HuH-7 (cell line): Measurements from ENCODE around the gene CA14.
"Not testable (repeated sequence)": the region's sequence is repeated elsewhere in the genome, so short reads cannot be mapped to it uniquely, and the experiment has no call there.

Experiments
- DNase-seq: peaks from one replicate; pipeline ENCODE4 v3.0.0; 2011; ENCODE audit warnings: low spot score

CA14 gene

GRCh38 chr1:150281221-150281757 lies 23.7 kb downstream of the CA14 start:
- no peak for DNase-seq

- DNase-seq = peak; percentile 23
Measured at GRCh38 chr1:150281758-150282557, 24.4 kb downstream of the CA14 start, which contains the start of gene CIART. Gene CIART, plus strand, starts transcription at chr1:150282554. Its CDS starts 714 bp downstream, at chr1:150283268.

- no peak for DNase-seq
Measured at GRCh38 chr1:150282558-150282958, 25.0 kb downstream of the CA14 start.

- DNase-seq = no peak
Measured at GRCh38 chr1:150283260-150283659, 25.7 kb downstream of the CA14 start.

GRCh38 chr1:150288382-150288781 lies 30.8 kb downstream of the CA14 start:
- DNase-seq = no peak

GRCh38 chr1:150288822-150289221 lies 31.2 kb downstream of the CA14 start:
- no peak for DNase-seq

GRCh38 chr1:150293433-150294253 lies 36.1 kb downstream of the CA14 start, which contains the start of gene MRPS21:
Gene MRPS21, plus strand, starts transcription at chr1:150293861. Its CDS starts 506 bp downstream, at chr1:150294367.
- DNase-seq = peak; percentile 80

GRCh38 chr1:150295476-150295875 lies 37.9 kb downstream of the CA14 start:
- no peak for DNase-seq

GRCh38 chr1:150299716-150300115 lies 42.1 kb downstream of the CA14 start:
- no peak for DNase-seq

GRCh38 chr1:150302338-150302737 lies 44.8 kb downstream of the CA14 start:
- DNase-seq = no peak

GRCh38 chr1:150302902-150303301 lies 45.3 kb downstream of the CA14 start:
- no peak for DNase-seq

- not testable (repeated sequence) for DNase-seq
Measured at GRCh38 chr1:150308585-150308984, 51.0 kb downstream of the CA14 start.

- no peak for DNase-seq
Measured at GRCh38 chr1:150309758-150310508, 52.4 kb downstream of the CA14 start.

- no peak for DNase-seq
Measured at GRCh38 chr1:150311762-150312161, 54.2 kb downstream of the CA14 start.
